ENCODE results near the gene BSG.
"Not testable (repeated sequence)": the region's sequence is repeated elsewhere in the genome, so short reads cannot be mapped to it uniquely, and the experiment has no call there.

The BSG gene

DNA sequence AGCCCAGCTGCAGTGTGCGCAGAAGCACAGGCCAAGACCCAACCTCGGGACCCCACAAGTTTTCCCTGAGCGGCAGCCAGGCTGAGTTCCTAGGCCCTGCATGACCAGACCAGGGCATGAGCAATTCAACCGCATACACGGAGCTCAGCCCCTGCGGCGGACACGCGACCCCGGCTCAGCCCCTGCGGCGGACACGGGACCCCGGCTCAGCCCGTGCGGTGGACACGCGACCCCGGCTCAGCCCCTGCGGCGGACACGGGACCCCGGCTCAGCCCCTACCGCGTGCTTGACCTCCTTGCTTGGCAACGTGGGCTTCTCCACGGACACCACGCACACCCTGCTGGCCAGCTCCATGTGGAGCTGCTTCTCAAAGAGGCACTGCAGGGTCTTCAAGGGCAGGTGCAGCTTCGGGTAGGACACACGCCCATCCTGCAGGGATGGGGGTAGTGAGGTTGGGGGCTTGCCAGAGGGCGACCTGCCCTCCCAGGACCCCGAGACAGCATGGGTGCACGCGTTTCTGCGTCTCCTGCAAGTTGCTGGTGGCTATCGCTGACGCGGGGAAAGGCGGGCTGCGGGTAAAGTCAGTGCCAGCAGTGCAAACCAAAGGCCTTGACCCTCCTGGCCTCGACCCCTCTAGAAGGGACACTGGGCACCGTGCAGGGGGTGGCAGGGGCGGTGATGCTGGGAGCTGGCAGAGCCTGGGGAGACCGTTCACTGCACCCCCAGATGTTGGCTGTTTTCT is 51.0 kb downstream of the BSG start:
- Histone ChIP-seq H3K9me3 (ENCODE audit: insufficient read depth, low read depth, low read length) (no peaks in the 10 kb centered on the region), H3K27me3 (ENCODE audit: insufficient read depth, low read length) (no peaks in the 10 kb centered on the region), H3K4me1 (ENCODE audit: insufficient read depth, low read length) (no peaks in the 10 kb centered on the region), H3K9ac (ENCODE audit: low read depth, low read length) (no peak overlapping the region), H3K27ac (ENCODE audit: low read length) (no peak overlapping the region), H3K36me3 (ENCODE audit: insufficient read depth, low read depth, low read length) (peaks cover 50% of the 10 kb centered on the region), H3K4me3 (ENCODE audit: low read length) (no peak overlapping the region)

DNA sequence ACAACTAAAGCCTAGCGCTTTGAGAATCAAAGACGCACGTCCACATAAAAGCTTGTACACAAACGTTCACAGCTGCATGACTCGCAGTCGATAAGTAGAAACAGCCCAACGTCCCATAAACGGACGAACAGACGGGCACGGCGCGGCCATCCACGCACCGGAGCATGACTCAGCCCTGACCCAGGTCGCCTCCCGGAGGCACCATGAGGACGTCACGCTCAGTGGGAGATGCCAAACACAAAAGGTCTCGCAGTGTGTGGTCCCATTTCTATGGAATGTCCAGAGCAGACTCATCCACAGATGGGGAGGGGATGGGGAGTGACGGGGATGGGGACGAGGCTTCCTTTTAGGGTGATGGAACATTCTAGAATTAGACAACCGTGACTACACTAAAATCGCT is 51.6 kb downstream of the BSG start:
- H3K9ac ChIP-seq (ENCODE audit: low read depth, low read length) = no peak overlapping the region
- H3K9me3 ChIP-seq (ENCODE audit: insufficient read depth, low read depth, low read length) = no peaks in the 10 kb centered on the region
- H3K4me3 ChIP-seq (ENCODE audit: low read length) = no peak overlapping the region
- no peaks in the 10 kb centered on the region for H3K4me1 ChIP-seq (ENCODE audit: insufficient read depth, low read length)
- H3K36me3 ChIP-seq (ENCODE audit: insufficient read depth, low read depth, low read length) = peaks cover 52% of the 10 kb centered on the region
- no peaks in the 10 kb centered on the region for H3K27me3 ChIP-seq (ENCODE audit: insufficient read depth, low read length)
- H3K27ac ChIP-seq (ENCODE audit: low read length) = no peak overlapping the region

DNA sequence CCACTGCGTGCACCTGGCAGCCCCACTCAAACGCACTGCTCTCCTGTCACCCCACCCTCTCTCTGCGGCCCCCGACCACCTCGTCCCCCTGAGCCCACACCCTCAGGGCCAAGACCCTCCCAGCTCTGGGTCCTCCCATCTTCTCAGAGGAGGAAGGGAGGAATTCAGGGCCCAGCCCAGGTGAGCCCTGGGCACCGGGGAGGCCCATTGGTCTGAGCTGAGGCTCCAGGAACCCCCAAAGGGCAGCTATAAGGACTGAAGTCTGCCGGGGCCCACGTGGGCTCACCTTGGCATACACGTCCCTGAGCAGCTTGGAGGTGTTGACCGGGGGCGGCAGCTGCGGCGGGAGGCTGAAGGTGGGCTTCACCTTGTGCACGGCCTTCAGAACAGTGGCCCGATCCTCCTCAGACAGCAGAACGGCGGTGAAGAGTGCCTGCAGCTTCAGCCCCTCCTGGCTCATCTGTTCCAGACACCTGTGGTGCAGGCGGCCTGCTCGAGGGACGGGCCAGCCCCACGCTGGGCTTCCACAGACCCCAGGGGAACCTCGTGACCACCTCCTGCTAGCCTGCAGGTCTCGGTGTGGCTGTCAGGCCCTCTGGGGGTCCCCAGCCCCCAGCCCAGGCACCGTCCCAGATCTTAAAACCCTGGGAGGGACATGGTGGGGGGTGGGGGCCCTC is 52.2 kb downstream of the BSG start:
- H3K4me1 ChIP-seq (ENCODE audit: insufficient read depth, low read length) = no peaks in the 10 kb centered on the region

DNA sequence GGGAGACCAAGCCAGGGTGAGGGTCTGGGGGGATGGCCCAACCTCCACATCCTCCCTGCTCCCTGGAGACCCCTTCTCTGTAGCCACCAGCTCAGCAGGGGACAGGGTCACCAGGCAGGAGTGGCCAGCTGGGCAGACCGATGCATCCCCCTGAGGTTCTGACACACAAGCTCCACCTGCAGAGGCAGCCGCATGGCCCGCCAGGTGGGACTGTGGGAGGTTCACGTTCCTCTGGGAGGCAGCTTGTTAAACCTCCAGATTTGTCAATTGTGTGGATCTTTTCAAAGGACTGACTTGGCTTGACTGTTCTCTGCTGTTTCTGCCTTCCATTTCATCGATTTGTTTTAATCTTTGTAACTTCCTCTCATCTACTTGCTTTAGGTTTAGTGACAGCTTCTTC is 52.9 kb downstream of the BSG start:
- H3K27me3 ChIP-seq (ENCODE audit: insufficient read depth, low read length) = no peaks in the 10 kb centered on the region
- H3K9ac ChIP-seq (ENCODE audit: low read depth, low read length) = no peak overlapping the region
- H3K27ac ChIP-seq (ENCODE audit: low read length) = no peak overlapping the region
- H3K9me3 ChIP-seq (ENCODE audit: insufficient read depth, low read depth, low read length) = no peaks in the 10 kb centered on the region
- no peak overlapping the region for H3K4me3 ChIP-seq (ENCODE audit: low read length)
- peaks cover 48% of the 10 kb centered on the region for H3K36me3 ChIP-seq (ENCODE audit: insufficient read depth, low read depth, low read length)
- no peaks in the 10 kb centered on the region for H3K4me1 ChIP-seq (ENCODE audit: insufficient read depth, low read length)

More for the DNA sequence above, 52.2 kb downstream of the BSG start:
- Histone ChIP-seq H3K36me3 (ENCODE audit: insufficient read depth, low read depth, low read length) (peaks cover 52% of the 10 kb centered on the region), H3K27ac (ENCODE audit: low read length) (no peak overlapping the region), H3K9me3 (ENCODE audit: insufficient read depth, low read depth, low read length) (no peaks in the 10 kb centered on the region), H3K27me3 (ENCODE audit: insufficient read depth, low read length) (no peaks in the 10 kb centered on the region), H3K9ac (ENCODE audit: low read depth, low read length) (no peak overlapping the region), H3K4me3 (ENCODE audit: low read length) (no peak overlapping the region)

DNA sequence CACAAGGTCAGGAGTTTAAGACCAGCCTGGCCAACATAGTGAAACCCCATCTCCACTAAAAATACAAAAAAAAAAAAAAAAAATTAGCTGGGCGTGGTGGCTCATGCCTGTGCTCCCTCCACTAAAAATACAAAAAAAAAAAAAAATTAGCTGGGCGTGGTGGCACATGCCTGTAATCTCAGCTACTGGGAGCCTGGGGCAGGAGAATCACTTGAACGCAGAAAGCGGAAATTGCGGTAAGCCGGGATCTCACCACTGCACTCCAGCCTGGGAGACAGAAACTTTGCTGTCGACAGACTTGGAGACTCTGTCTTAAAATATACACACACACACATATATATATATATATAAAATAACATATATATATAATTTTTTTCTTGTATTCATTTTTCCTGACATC is 54.2 kb downstream of the BSG start:
- peaks cover 57% of the 10 kb centered on the region for H3K36me3 ChIP-seq (ENCODE audit: insufficient read depth, low read depth, low read length)
- not testable (repeated sequence) for H3K27ac ChIP-seq (ENCODE audit: low read length); H3K9ac ChIP-seq (ENCODE audit: low read depth, low read length); H3K4me1 ChIP-seq (ENCODE audit: insufficient read depth, low read length); H3K27me3 ChIP-seq (ENCODE audit: insufficient read depth, low read length); H3K9me3 ChIP-seq (ENCODE audit: insufficient read depth, low read depth, low read length); H3K4me3 ChIP-seq (ENCODE audit: low read length)

DNA sequence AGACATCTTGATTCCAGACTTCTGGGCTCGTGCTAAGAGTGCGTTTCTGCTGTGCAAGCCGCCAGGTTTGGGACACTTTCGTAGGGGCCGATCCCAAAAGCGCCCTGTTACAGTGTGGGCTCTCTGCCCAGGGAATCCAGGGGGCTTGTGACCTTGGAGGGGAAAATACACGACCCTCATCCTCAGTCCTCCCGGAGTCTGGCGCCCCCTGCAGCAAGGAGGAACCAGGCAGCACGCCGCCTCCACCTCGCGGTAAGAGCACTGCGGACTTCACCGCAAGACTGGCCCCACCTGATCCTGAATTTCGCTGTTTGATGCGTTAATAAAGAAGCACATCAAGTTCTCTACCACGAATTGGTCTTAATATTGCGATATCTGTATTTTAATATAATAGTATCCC is 55.8 kb downstream of the BSG start:
- H3K27ac ChIP-seq (ENCODE audit: low read length) = no peak overlapping the region
- H3K27me3 ChIP-seq (ENCODE audit: insufficient read depth, low read length) = no peaks in the 10 kb centered on the region
- H3K4me3 ChIP-seq (ENCODE audit: low read length) = no peak overlapping the region
- H3K36me3 ChIP-seq (ENCODE audit: insufficient read depth, low read depth, low read length) = peaks cover 52% of the 10 kb centered on the region
- H3K4me1 ChIP-seq (ENCODE audit: insufficient read depth, low read length) = no peaks in the 10 kb centered on the region
- no peak overlapping the region for H3K9ac ChIP-seq (ENCODE audit: low read depth, low read length)
- H3K9me3 ChIP-seq (ENCODE audit: insufficient read depth, low read depth, low read length) = no peaks in the 10 kb centered on the region

DNA sequence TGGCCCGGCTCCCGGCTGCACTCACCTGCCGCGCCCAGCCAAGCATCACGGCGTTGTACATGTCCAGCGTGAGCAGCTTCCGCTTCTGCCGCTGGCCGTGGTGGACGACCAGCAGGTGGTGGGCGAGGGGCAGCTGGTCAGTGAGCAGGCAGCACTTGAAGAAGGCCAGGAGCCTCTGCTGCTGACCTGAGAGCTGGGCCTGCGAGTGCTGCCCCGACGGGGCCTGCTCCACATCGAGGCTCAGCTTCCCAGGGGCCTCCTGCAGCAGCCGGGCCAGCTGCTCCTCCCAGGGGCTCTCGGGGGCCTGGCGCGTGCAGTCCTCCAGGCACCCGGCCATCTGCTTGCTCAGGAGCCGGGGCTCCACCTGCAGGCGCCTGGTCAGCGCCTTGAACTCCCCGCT is 57.1 kb downstream of the BSG start:
- not testable (repeated sequence) for H3K4me1 ChIP-seq (ENCODE audit: insufficient read depth, low read length); H3K27me3 ChIP-seq (ENCODE audit: insufficient read depth, low read length); H3K9ac ChIP-seq (ENCODE audit: low read depth, low read length); H3K9me3 ChIP-seq (ENCODE audit: insufficient read depth, low read depth, low read length); H3K27ac ChIP-seq (ENCODE audit: low read length); H3K4me3 ChIP-seq (ENCODE audit: low read length)
- H3K36me3 ChIP-seq (ENCODE audit: insufficient read depth, low read depth, low read length) = peaks cover 42% of the 10 kb centered on the region

DNA sequence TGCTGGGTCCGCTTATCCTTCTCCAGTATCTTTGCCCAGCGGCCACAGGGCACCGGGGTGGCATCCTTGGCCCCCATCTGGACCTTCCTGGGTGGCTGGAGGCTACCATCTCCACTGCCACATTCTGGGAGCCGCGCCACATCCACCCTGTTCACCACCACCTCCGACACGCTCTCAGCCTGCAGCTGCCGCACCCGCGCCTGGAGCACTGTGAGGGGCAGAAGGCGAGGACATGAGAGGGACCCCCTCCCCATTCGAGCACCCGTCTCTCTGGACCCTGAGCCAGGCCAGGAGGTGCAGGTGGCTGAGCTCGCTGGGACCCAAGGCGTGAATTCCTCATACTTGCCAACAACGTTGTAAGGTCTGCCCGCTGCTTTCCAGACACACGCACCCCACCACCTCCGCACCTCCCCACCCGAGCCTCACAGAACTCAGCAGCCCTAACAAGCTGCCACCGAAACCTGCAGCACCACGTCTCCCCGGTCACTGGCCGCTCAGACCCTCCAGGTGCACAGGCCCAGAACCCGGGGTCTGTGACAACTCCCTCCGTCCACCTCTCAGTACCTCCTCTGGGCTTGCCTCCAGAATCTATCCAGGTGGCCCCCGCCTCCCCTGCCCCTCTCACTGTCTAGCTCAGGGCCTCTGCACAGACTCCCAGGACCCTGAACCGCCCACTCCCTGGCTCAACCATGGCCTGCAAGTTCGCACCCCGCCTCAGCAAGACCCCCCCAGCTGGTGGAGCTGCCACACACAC is 57.7 kb downstream of the BSG start:
- Histone ChIP-seq H3K27ac (ENCODE audit: low read length) (no peak overlapping the region), H3K36me3 (ENCODE audit: insufficient read depth, low read depth, low read length) (peaks cover 38% of the 10 kb centered on the region), H3K4me1 (ENCODE audit: insufficient read depth, low read length) (no peaks in the 10 kb centered on the region), H3K27me3 (ENCODE audit: insufficient read depth, low read length) (no peaks in the 10 kb centered on the region), H3K4me3 (ENCODE audit: low read length) (no peak overlapping the region), H3K9ac (ENCODE audit: low read depth, low read length) (no peak overlapping the region), H3K9me3 (ENCODE audit: insufficient read depth, low read depth, low read length) (no peaks in the 10 kb centered on the region)

DNA sequence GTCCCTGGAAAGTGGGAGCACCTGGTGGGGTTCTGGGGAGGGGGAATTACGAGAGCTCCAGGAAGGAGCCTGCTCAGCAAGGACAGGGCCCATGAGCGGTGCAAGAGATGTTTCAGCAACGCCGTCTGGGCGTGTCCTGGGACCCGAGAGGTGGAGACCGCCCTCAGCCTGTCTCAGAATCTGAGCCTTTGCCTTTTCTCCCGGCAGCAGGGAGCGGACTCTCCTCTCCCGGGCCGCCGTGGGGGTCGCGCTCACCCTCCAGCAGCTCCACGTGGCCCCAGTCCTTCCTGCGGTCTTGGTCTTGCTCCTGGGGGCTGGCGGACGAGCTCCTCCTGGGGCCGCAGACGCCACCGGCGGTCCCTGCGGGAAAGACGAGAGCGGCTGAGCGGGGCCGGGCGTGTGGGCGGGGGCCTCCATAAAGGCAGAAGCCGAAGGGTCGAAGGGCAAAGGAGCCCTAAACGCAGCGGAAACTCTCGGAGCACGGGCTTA is 60.2 kb downstream of the BSG start:
- Histone ChIP-seq H3K9me3 (ENCODE audit: insufficient read depth, low read depth, low read length) (no peaks in the 10 kb centered on the region), H3K4me1 (ENCODE audit: insufficient read depth, low read length) (no peaks in the 10 kb centered on the region), H3K36me3 (ENCODE audit: insufficient read depth, low read depth, low read length) (peaks cover 28% of the 10 kb centered on the region; the same call in 1 of the 2 replicates), H3K27me3 (ENCODE audit: insufficient read depth, low read length) (peaks cover 8% of the 10 kb centered on the region), H3K9ac (ENCODE audit: low read depth, low read length) (peak overlapping the region; percentile 92; the same call in 1 of the 2 replicates), H3K27ac (ENCODE audit: low read length) (no peak overlapping the region), H3K4me3 (ENCODE audit: low read length) (peak overlapping the region; percentile 99)
